ENCODE measurements around the gene ZDHHC7.

The ZDHHC7 gene

DNA sequence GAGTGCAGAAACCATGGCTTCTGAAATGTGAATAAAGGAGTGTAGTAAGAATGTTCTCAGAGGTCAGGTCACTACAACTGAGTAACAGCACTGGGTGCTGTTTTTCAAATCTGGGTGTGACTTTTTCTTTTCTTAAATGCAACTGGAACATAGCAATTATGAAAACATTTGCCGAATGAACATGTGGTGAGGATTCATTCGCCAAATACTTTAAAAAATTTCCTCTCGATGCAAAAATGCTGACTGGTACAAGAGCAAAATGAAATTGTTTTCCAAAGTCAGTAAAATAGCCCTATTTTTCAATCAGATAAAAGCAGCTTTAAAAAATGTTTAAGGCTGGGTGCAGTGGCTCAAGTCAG is 18.6 kb downstream of the ZDHHC7 start:
- DNase-seq (ENCODE audit: low spot score), result no peak
- TF ChIP-seq, protein P1, sequence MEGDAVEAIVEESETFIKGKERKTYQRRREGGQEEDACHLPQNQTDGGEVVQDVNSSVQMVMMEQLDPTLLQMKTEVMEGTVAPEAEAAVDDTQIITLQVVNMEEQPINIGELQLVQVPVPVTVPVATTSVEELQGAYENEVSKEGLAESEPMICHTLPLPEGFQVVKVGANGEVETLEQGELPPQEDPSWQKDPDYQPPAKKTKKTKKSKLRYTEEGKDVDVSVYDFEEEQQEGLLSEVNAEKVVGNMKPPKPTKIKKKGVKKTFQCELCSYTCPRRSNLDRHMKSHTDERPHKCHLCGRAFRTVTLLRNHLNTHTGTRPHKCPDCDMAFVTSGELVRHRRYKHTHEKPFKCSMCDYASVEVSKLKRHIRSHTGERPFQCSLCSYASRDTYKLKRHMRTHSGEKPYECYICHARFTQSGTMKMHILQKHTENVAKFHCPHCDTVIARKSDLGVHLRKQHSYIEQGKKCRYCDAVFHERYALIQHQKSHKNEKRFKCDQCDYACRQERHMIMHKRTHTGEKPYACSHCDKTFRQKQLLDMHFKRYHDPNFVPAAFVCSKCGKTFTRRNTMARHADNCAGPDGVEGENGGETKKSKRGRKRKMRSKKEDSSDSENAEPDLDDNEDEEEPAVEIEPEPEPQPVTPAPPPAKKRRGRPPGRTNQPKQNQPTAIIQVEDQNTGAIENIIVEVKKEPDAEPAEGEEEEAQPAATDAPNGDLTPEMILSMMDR (IDR thresholded peaks at IDR 0.05), result no peak
- no peak overlapping the region for H3K4me3 ChIP-seq
- peak overlapping the region in 1 of 2 donors; percentile 34 for H3K27ac ChIP-seq

DNA sequence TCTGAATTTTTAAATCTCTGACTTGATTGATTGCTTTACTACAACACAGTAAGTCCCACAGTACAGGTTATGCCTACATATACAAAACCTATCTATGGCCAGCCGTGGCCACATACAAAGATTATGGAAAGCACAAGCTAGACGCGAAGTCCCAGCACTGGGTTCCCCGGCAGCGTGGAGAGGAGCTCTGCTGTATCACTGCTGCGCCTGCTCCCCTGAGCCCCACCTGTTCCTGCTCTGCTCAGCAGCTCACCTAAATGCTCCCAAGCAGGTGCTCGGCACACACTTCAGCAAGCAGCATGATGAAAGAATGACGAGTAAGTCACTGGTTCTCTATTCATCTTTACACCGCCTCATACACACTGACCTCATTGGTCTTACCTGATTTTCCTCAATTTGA is 20.6 kb downstream of the ZDHHC7 start:
- TF ChIP-seq, protein P1 (IDR thresholded peaks at IDR 0.05), result no peak
- Histone ChIP-seq H3K27ac (no peak overlapping the region), H3K4me3 (no peak overlapping the region)
- no peak for DNase-seq (ENCODE audit: low spot score)

DNA sequence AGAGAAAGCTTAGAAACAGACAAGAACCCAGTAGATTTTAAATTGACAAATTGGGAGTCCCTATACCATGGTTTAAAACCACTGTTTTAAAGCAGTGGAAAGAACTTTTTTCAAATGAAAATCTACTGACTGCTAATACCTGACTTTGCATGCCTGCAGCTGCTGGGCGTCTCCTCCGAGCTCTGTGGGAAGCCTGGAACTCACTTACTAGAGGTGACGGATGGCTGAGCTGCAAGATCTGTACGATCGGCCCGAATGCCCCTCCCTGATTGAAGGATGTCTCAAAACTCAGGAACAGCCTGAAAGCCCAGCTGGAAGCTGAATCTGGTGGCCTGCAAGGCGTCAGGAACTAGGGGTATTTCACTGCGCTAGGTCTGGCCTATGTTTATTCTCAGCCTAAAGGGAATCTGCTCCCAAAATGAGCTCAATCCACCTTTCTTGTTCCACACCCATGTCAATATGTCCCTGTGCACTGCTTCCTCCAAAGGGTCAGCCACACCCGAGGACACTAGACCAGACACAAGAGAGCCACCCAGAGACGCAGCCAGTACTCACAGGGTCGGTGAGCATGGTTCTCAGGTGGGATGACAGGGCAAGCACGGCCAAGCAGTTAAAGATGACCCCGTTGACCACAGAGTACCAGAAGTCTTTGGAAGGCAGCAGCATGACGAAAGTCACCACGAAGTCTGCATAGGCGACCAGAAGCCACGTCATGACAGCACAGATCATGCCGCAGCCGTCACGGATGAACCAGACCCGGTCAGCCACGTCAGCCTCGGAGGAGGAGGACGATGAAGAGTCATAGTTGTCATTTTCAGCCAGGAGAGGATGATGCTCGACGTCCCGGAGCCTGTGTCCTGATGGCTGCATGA is 21.4 kb downstream of the ZDHHC7 start:
- DNase-seq (ENCODE audit: low spot score), result no peak
- TF ChIP-seq, protein P1 (IDR thresholded peaks at IDR 0.05), result no peak
- H3K27ac ChIP-seq, result no peak overlapping the region
- no peak overlapping the region for H3K4me3 ChIP-seq

DNA sequence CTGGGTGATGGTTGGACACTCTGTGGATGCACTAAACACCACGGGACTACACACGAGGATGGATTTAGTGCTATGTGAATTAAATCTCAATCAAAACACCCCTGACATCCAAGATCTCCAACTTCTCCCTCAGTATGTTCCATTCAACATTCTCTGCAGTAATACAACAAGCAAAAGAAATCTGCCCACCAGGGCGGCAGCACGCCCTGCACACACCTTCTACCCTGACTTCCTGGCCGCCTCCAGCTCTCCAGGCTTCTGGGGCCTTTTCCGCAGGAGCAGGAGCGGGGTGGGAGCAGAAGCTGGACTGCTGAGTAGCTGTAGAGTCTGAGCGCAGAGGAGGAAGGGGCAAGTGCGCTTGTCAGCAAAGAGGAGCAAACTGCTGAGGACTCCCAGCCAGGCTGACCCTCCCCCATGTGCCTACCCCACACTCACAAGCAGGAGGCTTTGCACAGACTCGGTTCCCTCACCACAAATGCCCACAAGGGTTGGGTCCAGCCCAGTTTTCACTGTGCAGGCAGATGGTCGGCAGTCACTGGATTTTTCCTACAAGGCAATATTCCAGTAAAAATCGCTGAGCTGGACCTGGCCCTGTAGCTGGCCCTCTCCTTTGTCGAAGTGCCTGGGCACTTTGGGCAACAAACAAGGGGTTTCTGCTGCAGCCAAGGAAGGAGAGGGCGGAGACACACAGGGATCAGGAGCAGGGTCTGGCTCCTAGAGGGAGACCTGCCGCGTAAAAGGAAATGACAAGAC is 22.8 kb downstream of the ZDHHC7 start:
- no peak overlapping the region for H3K4me3 ChIP-seq
- H3K27ac ChIP-seq, result no peak overlapping the region
- TF ChIP-seq, protein P1 (IDR thresholded peaks at IDR 0.05), result no peak
- DNase-seq (ENCODE audit: low spot score), result no peak

DNA sequence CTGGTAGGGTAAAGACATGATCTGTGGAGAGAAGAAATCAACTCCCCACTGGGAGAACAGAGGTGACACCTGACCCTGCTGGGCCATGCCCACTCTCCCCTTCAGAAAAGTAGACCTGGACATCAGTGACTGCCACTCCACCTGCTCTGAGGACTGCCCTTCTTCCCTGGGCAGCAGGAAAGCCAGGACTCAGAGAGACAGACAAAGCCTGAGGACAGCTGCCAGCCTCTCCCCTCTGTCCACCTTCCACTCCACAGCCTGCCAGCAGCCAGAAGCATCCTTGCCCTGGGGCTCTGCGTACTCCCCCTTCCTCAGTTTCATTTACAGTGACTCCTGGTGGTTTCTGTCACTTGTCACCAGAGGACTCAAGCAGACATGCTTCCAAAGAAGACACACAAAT is 24.5 kb downstream of the ZDHHC7 start:
- H3K27ac ChIP-seq, result no peak overlapping the region
- DNase-seq (ENCODE audit: low spot score), result no peak
- H3K4me3 ChIP-seq, result no peak overlapping the region
- TF ChIP-seq, protein P1 (IDR thresholded peaks at IDR 0.05), result no peak

DNA sequence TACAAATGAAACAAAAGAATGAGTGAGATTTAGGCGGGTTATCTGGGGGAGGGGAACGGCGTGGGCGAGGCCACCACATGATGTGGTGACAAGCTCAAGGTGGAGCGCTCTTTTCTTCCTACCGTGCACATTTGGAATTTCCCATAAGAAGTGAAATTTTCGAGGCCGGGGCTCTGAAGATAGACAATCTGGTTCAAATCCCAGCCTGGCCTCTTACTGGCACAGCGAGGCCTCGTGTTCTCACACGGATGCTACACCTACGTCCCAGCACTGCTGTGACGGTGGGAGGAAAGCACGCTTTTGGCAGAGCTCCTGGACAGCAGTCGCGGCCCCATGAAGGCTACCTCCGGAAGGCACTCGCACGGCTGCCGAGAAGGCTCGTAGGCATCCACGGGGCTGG is 25.2 kb downstream of the ZDHHC7 start:
- H3K27ac ChIP-seq, result no peak overlapping the region
- TF ChIP-seq, protein P1 (IDR thresholded peaks at IDR 0.05), result no peak
- no peak for DNase-seq (ENCODE audit: low spot score)

More for the DNA sequence above, 25.2 kb downstream of the ZDHHC7 start:
- no peak overlapping the region for H3K4me3 ChIP-seq

Measured in coronary artery (tissue), 2 donors.